ENCODE measurements around the gene USP54.

USP54 gene

GRCh38 chr10:73493781-73494180 lies 97.4 kb downstream of the USP54 start:
- TF ChIP-seq ZFX (IDR thresholded peaks at IDR 0.05) (no peak), CTCF (conservative IDR thresholded peaks at IDR 0.05) (no peak)
- H3K27ac ChIP-seq, result no peak overlapping the region

GRCh38 chr10:73486601-73487000 lies 104.5 kb downstream of the USP54 start:
- no peak overlapping the region for H3K27ac ChIP-seq
- TF ChIP-seq CTCF (conservative IDR thresholded peaks at IDR 0.05) (no peak), ZFX (IDR thresholded peaks at IDR 0.05) (no peak)

GRCh38 chr10:73485320-73485719 lies 105.8 kb downstream of the USP54 start:
- no peak for TF ChIP-seq ZFX (IDR thresholded peaks at IDR 0.05)
- no peak overlapping the region for H3K27ac ChIP-seq

- TF ChIP-seq ZFX (IDR thresholded peaks at IDR 0.05) (no peak), CTCF (conservative IDR thresholded peaks at IDR 0.05) (no peak)
- no peak overlapping the region for H3K27ac ChIP-seq
Measured at GRCh38 chr10:73480158-73480557, 111.0 kb downstream of the USP54 start.

GRCh38 chr10:73478636-73479035 lies 112.5 kb downstream of the USP54 start:
- TF ChIP-seq ZFX (IDR thresholded peaks at IDR 0.05), result no peak
- no peak for TF ChIP-seq CTCF (conservative IDR thresholded peaks at IDR 0.05)
- H3K27ac ChIP-seq, result no peak overlapping the region

- no peak for TF ChIP-seq ZFX (IDR thresholded peaks at IDR 0.05)
- no peak for TF ChIP-seq CTCF (conservative IDR thresholded peaks at IDR 0.05)
- no peak overlapping the region for H3K27ac ChIP-seq
Measured at GRCh38 chr10:73471226-73471625, 119.9 kb downstream of the USP54 start.

- no peak overlapping the region for H3K27ac ChIP-seq
- TF ChIP-seq ZFX (IDR thresholded peaks at IDR 0.05) (no peak), CTCF (conservative IDR thresholded peaks at IDR 0.05) (no peak)
Measured at GRCh38 chr10:73469579-73469978, 121.6 kb downstream of the USP54 start.

GRCh38 chr10:73467206-73467605 lies 123.9 kb downstream of the USP54 start:
- H3K27ac ChIP-seq, result no peak overlapping the region
- TF ChIP-seq ZFX (IDR thresholded peaks at IDR 0.05) (no peak), CTCF (conservative IDR thresholded peaks at IDR 0.05) (no peak)

Measured in C4-2B (cell line).